Suprapubic skin (tissue), 4 donors: ENCODE results near the gene SEMA4C. TPM values are rescaled to one million over a fixed set of nuclear protein-coding genes. Genes with fewer than 3 reads are reported as not detected.

Experiments used
- DNase-seq, 2 donors: peaks; one replicate each; pipeline ENCODE4 v3.0.0-alpha.2; 2019; ENCODE audit warnings: low spot score in 2 of 2
- H3K27ac ChIP-seq: fragments of 200-600 bp; sonication (generic); one replicate; pipeline ENCODE4 v1.5.1; 2019
- H3K27me3 ChIP-seq: fragments of 200-600 bp; sonication (generic); one replicate; pipeline ENCODE4 v1.5.1; 2019
- H3K36me3 ChIP-seq: fragments of 200-600 bp; sonication (generic); one replicate; pipeline ENCODE4 v1.5.1; 2019
- H3K4me1 ChIP-seq: fragments of 200-600 bp; sonication (generic); one replicate; pipeline ENCODE4 v1.5.1; 2019
- H3K4me3 ChIP-seq: fragments of 200-600 bp; sonication (generic); one replicate; pipeline ENCODE4 v1.5.1; 2019; ENCODE audit warnings: mild to moderate bottlenecking
- H3K9me3 ChIP-seq: fragments of 200-600 bp; sonication (generic); one replicate; pipeline ENCODE4 v1.5.1; 2019
- EP300 ChIP-seq: sonication (generic); formaldehyde crosslinking; IDR thresholded peaks from one replicate; pipeline ENCODE4 v1.6.1; 2017; ENCODE audit warnings: antibody characterized with exemption
- POLR2A ChIP-seq, 2 donors: fragments of 450-650 bp; IDR thresholded peaks; one replicate each; pipeline ENCODE4 v1.6.1; 2017; ENCODE audit warnings: antibody characterized with exemption in 2 of 2, mild to moderate bottlenecking in 2 of 2, moderate library complexity in 2 of 2
- POLR2AphosphoS5 ChIP-seq, 3 donors: sonication (generic); formaldehyde crosslinking; IDR thresholded peaks; one replicate each; pipeline ENCODE4 v1.6.1; 2017; ENCODE audit warnings: antibody characterized with exemption in 3 of 3
- WGBS: methylation state at CpG from one replicate; pipeline ENCODE4 v1.1.5; 2018; 5-methylcytosine and 5-hydroxymethylcytosine counted together
- total RNA-seq, 4 donors: library from RNA; depleted of rRNA; stranded (reverse); fragments of >200 nt; gene quantifications; one replicate each; pipeline ENCODE4 v1.1.0, GENCODE V29; 2016
- TF ChIP-seq, protein P1 (sequence below), 2 donors: fragments of 200-600 bp in 1 of 2; fragments of 450-650 bp in 1 of 2; sonication (generic) in 1 of 2; IDR thresholded peaks; one replicate each; pipeline ENCODE4 v1.5.1; 2016 to 2019; ENCODE audit warnings: antibody characterized with exemption in 2 of 2, mild to moderate bottlenecking in 1 of 2, moderate library complexity in 1 of 2

Gene SEMA4C, protein sequence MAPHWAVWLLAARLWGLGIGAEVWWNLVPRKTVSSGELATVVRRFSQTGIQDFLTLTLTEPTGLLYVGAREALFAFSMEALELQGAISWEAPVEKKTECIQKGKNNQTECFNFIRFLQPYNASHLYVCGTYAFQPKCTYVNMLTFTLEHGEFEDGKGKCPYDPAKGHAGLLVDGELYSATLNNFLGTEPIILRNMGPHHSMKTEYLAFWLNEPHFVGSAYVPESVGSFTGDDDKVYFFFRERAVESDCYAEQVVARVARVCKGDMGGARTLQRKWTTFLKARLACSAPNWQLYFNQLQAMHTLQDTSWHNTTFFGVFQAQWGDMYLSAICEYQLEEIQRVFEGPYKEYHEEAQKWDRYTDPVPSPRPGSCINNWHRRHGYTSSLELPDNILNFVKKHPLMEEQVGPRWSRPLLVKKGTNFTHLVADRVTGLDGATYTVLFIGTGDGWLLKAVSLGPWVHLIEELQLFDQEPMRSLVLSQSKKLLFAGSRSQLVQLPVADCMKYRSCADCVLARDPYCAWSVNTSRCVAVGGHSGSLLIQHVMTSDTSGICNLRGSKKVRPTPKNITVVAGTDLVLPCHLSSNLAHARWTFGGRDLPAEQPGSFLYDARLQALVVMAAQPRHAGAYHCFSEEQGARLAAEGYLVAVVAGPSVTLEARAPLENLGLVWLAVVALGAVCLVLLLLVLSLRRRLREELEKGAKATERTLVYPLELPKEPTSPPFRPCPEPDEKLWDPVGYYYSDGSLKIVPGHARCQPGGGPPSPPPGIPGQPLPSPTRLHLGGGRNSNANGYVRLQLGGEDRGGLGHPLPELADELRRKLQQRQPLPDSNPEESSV
- total RNA-seq, result 10 to 100 TPM; 15.7 to 28.2 (median 23.5) TPM

DNA sequence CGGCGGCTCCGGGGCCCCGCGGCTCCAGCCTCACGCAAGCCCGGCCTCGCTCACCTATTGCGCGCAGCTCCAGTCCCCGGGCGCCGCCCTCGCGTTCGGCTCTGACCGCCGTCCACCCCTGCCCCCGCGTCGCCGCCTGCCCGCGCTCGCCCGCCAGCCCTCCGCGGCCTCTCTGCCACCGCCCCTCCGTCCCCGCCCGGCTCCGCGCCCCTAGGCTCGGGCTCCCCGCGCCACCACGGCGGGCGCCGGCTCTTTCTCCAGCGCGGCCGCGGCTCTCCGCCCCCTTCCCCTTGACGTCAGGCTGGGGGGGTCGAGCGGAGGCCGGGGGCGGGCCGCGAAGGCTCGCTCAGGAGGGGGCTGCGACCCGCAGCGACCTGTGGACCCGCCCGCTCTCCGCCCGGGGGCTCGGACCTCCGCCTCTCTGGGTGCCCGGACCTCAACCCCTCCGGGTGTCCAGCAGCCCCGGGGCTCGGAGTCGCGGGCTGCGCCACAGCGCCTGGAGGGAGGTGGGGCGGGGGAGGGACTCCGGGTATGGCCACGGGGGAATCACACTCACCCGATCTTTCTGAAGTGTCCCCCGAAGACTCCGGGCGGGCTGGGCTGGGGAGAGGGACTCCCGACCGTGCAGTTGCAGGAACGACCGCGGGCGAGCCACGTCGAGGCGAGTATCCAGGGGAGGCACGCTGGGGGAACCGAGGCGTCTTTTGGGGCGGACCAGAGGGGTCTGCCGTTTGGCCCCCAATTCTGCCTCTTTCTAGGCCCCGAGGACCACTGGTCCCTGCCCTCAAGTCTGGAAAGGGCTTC is at the start of gene SEMA4C:
Gene SEMA4C (minus strand): TSS at position 259 of the 804 bp plus-strand sequence. CDS start 2,194 bp downstream, outside the sequence.
- DNase-seq, result peak in 1 of 2 donors; percentile 80
- no peaks in the 10 kb centered on the region for H3K27me3 ChIP-seq
- no peaks in the 10 kb centered on the region for H3K9me3 ChIP-seq
- TF ChIP-seq, protein P1, sequence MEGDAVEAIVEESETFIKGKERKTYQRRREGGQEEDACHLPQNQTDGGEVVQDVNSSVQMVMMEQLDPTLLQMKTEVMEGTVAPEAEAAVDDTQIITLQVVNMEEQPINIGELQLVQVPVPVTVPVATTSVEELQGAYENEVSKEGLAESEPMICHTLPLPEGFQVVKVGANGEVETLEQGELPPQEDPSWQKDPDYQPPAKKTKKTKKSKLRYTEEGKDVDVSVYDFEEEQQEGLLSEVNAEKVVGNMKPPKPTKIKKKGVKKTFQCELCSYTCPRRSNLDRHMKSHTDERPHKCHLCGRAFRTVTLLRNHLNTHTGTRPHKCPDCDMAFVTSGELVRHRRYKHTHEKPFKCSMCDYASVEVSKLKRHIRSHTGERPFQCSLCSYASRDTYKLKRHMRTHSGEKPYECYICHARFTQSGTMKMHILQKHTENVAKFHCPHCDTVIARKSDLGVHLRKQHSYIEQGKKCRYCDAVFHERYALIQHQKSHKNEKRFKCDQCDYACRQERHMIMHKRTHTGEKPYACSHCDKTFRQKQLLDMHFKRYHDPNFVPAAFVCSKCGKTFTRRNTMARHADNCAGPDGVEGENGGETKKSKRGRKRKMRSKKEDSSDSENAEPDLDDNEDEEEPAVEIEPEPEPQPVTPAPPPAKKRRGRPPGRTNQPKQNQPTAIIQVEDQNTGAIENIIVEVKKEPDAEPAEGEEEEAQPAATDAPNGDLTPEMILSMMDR (IDR thresholded peaks at IDR 0.05), result no peak
- TF ChIP-seq EP300 (no peak), POLR2A (IDR thresholded peaks at IDR 0.05) (peak in 1 of 2 donors; percentile 31), POLR2AphosphoS5 (IDR thresholded peaks at IDR 0.05) (no peak)
- H3K4me3 ChIP-seq, result peak within 1 kb of the TSS; percentile 99
- 7% methylated on average over 3 of the region's 93 CpGs for WGBS
- peaks cover 14% of the 10 kb centered on the region for H3K36me3 ChIP-seq
- peaks cover 67% of the 10 kb centered on the region for H3K4me1 ChIP-seq
- H3K27ac ChIP-seq, result peak within 1 kb of the TSS; percentile 98

DNA sequence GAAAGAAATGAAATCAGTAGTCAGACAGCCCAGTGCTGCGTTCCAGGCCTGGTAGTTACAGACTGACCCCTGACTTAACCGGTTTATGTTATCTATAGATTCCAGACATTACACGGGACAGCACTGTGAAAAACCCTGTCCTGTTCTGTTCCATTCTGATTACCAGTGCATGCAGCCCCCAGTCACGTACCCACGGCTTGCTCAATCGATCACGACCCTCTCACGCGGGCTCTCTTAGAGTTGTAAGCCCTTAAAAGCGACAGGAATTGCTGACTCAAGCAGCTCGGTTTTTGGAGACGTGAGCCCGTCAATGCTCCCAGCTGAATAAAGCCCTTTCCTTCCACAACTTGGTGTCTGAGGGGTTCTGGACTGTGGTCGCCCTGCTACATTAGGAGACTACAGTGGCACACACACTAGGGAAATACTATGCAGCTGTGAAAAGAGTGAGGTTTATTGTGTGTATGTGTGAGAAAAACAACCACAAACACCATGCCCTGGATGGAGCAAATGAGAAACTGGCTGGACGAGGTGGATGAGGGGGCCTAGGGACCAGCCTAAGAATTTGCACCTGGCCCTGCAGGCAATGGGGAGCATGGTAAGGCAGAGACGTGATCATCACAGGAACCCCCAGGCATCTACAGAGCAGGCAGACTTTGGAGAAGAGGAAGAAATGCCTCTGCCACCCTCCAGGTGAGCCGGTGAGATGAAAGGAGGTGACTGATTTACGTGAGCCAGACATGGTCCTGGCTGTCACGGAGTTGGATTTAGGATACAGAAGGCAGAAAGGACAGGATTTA is 49.1 kb upstream of the SEMA4C start:
- WGBS, result 94% methylated on average over 19 of the region's 19 CpGs
- peaks cover 25% of the 10 kb centered on the region for H3K4me1 ChIP-seq
- H3K27ac ChIP-seq, result no peak overlapping the region
- no peak for TF ChIP-seq POLR2A (IDR thresholded peaks at IDR 0.05)
- no peak for TF ChIP-seq EP300
- TF ChIP-seq, protein P1 (IDR thresholded peaks at IDR 0.05), result no peak
- TF ChIP-seq POLR2AphosphoS5 (IDR thresholded peaks at IDR 0.05), result no peak
- DNase-seq, result no peak
- H3K9me3 ChIP-seq, result no peaks in the 10 kb centered on the region
- H3K36me3 ChIP-seq, result no peaks in the 10 kb centered on the region
- no peak overlapping the region for H3K4me3 ChIP-seq
- H3K27me3 ChIP-seq, result no peaks in the 10 kb centered on the region

DNA sequence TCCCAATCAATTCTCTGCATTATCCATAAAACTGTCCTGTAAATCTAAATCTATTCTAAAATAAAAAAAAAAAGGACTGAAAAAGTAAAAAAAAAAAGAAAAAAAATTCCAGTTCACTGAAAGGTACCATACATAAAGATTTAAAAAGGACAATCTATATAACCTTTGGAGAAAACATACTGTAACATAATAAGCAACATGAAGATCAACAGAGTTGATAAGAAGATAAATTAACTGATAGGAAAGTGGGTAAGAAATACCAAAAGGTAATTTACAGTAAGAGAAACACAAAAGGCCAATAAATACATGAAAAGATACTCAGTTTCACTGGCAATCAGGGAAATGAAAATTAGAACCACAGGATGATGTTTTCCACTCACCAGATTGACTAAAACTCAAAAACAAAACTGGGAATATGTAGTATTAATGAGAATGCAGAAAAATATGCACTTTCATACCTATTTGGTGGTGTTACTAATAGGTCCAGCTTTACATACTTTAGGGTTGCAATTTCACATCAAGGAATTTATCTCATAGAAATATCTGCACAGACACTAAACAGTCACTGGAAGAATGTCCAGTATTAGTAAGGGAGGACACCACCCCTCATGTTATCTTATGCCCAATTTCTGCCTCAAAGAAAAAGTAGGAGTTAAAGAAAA is 48.3 kb upstream of the SEMA4C start:
- TF ChIP-seq, protein P1 (IDR thresholded peaks at IDR 0.05), result no peak
- TF ChIP-seq POLR2AphosphoS5 (IDR thresholded peaks at IDR 0.05), result no peak
- no peak for TF ChIP-seq POLR2A (IDR thresholded peaks at IDR 0.05)
- TF ChIP-seq EP300, result no peak
- H3K9me3 ChIP-seq, result no peaks in the 10 kb centered on the region
- peaks cover 32% of the 10 kb centered on the region for H3K4me1 ChIP-seq
- no peak overlapping the region for H3K4me3 ChIP-seq
- DNase-seq, result no peak
- H3K27ac ChIP-seq, result no peak overlapping the region
- no peaks in the 10 kb centered on the region for H3K27me3 ChIP-seq
- no peaks in the 10 kb centered on the region for H3K36me3 ChIP-seq

DNA sequence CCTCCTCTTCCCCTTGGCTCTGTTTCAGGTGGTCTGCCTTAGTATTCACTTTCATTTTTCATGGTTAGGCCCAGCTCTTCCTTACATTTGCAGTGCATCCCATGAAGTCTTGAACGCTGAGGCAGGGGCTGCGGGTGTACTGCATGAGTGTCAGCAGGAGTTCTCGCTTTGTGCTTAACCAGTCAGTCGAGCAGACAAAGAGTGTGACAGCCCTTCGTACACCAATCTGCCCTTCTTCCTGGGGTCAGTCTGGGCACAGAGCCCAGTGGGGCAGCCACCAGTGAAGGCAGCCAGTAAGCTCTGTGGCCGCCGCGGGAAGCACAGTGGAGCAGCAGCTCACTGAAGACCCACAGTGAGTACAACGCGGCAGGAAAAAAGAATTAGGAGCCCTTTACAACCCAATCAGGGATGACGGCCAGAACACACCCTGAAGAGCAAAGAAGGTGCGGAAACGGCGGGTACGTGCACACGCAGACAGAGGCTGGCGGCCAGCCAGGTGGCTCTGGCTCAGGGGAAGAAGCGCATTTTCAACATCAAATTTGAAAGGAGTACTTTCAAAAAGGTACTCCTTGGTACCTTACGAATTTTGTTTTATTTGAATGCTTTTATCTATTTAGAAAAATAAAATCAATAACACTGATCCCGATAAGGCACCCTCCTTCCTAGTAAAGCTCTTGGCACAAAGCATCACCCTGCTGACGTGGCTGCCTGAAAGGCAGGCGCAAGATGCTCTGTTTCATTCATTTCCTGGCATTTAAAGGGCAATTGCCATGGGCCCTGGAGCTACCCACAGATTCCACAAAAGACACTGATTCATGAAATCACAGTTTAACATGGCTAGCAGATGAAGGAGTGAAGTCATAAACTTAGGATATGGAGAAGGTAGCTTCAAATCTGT is 47.0 kb upstream of the SEMA4C start:
- Histone ChIP-seq H3K36me3 (no peaks in the 10 kb centered on the region), H3K27ac (no peak overlapping the region), H3K4me1 (peaks cover 35% of the 10 kb centered on the region), H3K4me3 (no peak overlapping the region), H3K9me3 (no peaks in the 10 kb centered on the region), H3K27me3 (no peaks in the 10 kb centered on the region)
- WGBS, result 58% methylated on average over 22 of the region's 22 CpGs
- DNase-seq, result no peak
- no peak for TF ChIP-seq POLR2AphosphoS5 (IDR thresholded peaks at IDR 0.05)
- TF ChIP-seq, protein P1 (IDR thresholded peaks at IDR 0.05), result no peak
- TF ChIP-seq EP300, result no peak
- TF ChIP-seq POLR2A (IDR thresholded peaks at IDR 0.05), result no peak
